CD14-positive monocyte (primary cell): ENCODE measurements around the gene COL25A1. TPM values are rescaled to one million over a fixed set of nuclear protein-coding genes. Genes with fewer than 3 reads are reported as not detected.

ENCODE experiments used
- DNase-seq, 3 donors: peaks; one replicate each; pipeline ENCODE4 v3.0.0-alpha.2; 2011 to 2022
- H2AFZ ChIP-seq: 2 replicates; pipeline ENCODE4 v1.6.0; 2012; ENCODE audit warnings: mild to moderate bottlenecking, low read depth, low read length, inconsistent platforms; ENCODE audit not compliant: insufficient read depth, poor library complexity, severe bottlenecking
- H3K27ac ChIP-seq, 2 donors: 1 replicate in 1 of 2; 2 replicates in 1 of 2; pipeline ENCODE4 v1.5.1; 2012 to 2013; ENCODE audit warnings: low read length in 2 of 2, control low read depth in 1 of 2, inconsistent platforms in 1 of 2, low read depth in 1 of 2, mild to moderate bottlenecking in 1 of 2
- H3K27me3 ChIP-seq, 2 donors: one replicate each; pipeline versions ENCODE4 v1.6.0 to v1.6.1; 2011 to 2013; ENCODE audit warnings: low read length in 2 of 2; ENCODE audit not compliant: control insufficient read depth in 2 of 2, insufficient read depth in 2 of 2
- H3K36me3 ChIP-seq, 2 donors: replicated peaks in 1 of 2; 1 replicate in 1 of 2; 2 replicates in 1 of 2; pipeline versions ENCODE4 v1.5.1 to v1.6.1; 2012 to 2013; ENCODE audit warnings: low read length in 2 of 2, control low read depth in 1 of 2, inconsistent platforms in 1 of 2, mild to moderate bottlenecking in 1 of 2; ENCODE audit not compliant: insufficient read depth in 2 of 2, control insufficient read depth in 1 of 2
- H3K4me1 ChIP-seq, 2 donors: 1 replicate in 1 of 2; 2 replicates in 1 of 2; pipeline versions ENCODE4 v1.5.1 to v1.6.1; 2012 to 2013; ENCODE audit warnings: low read length in 2 of 2, control low read depth in 1 of 2, inconsistent platforms in 1 of 2, mild to moderate bottlenecking in 1 of 2, moderate library complexity in 1 of 2; ENCODE audit not compliant: insufficient read depth in 2 of 2, control insufficient read depth in 1 of 2
- H3K4me2 ChIP-seq: replicated peaks from 2 replicates; pipeline ENCODE3; 2012; ENCODE audit warnings: low read length, moderate library complexity, mild to moderate bottlenecking; ENCODE audit not compliant: poor library complexity, severe bottlenecking; ENCODE audit errors: extremely low read depth
- H3K4me3 ChIP-seq, 3 experiments: fragments of 200-600 bp in 1 of 3; sonication (generic) in 1 of 3; replicated peaks in 1 of 3; 1 replicate in 2 of 3; 2 replicates in 1 of 3; pipeline ENCODE4 v1.5.1; 2011 to 2013; ENCODE audit warnings: low read length in 3 of 3, mild to moderate bottlenecking in 3 of 3, control low read depth in 2 of 3, low read depth in 2 of 3, inconsistent platforms in 1 of 3, moderate library complexity in 1 of 3
- H3K79me2 ChIP-seq: 2 replicates; pipeline ENCODE4 v1.6.0; 2012; ENCODE audit warnings: mild to moderate bottlenecking, control low read depth, inconsistent platforms, low read length, moderate library complexity; ENCODE audit not compliant: insufficient read depth
- H3K9ac ChIP-seq: 2 replicates; pipeline ENCODE4 v1.6.0; 2017; ENCODE audit warnings: low read length, mild to moderate bottlenecking; ENCODE audit not compliant: insufficient read depth, poor library complexity, severe bottlenecking
- H3K9me3 ChIP-seq, 2 donors: replicated peaks in 1 of 2; 1 replicate in 1 of 2; 2 replicates in 1 of 2; pipeline versions ENCODE4 v1.5.1 to v1.6.1; 2012 to 2013; ENCODE audit warnings: low read length in 2 of 2, control low read depth in 1 of 2; ENCODE audit not compliant: control insufficient read depth in 1 of 2, insufficient read depth in 1 of 2
- H4K20me1 ChIP-seq: 2 replicates; pipeline ENCODE4 v1.6.0; 2012; ENCODE audit warnings: mild to moderate bottlenecking, low read length, control low read depth, moderate library complexity; ENCODE audit not compliant: insufficient read depth
- H3K27ac Mint-ChIP-seq, 7 donors: one replicate each; pipeline ENCODE4 v1.8.0; 2020; ENCODE audit warnings: mild to moderate bottlenecking in 7 of 7, mixed read lengths in 7 of 7, moderate library complexity in 6 of 7, inconsistent platforms in 2 of 7
- H3K27me3 Mint-ChIP-seq, 3 donors: one replicate each; pipeline ENCODE4 v1.8.0; 2021 to 2022; ENCODE audit warnings: low read depth in 3 of 3, mild to moderate bottlenecking in 3 of 3, mixed read lengths in 3 of 3, moderate library complexity in 3 of 3, inconsistent platforms in 1 of 3
- H3K36me3 Mint-ChIP-seq, 2 donors: one replicate each; pipeline ENCODE4 v1.8.0; 2020; ENCODE audit warnings: mixed read lengths in 2 of 2, inconsistent platforms in 1 of 2, mild to moderate bottlenecking in 1 of 2
- H3K4me1 Mint-ChIP-seq: one replicate; pipeline ENCODE4 v1.8.0; 2020; ENCODE audit warnings: mild to moderate bottlenecking, mixed read lengths
- H3K4me3 Mint-ChIP-seq, 2 donors: one replicate each; pipeline ENCODE4 v1.8.0; 2020; ENCODE audit warnings: mild to moderate bottlenecking in 2 of 2, mixed read lengths in 2 of 2, moderate library complexity in 1 of 2
- H3K9me3 Mint-ChIP-seq, 7 donors: one replicate each; pipeline ENCODE4 v1.8.0; 2020 to 2022; ENCODE audit warnings: mixed read lengths in 7 of 7, mild to moderate bottlenecking in 6 of 7, moderate library complexity in 6 of 7, inconsistent platforms in 2 of 7
- CTCF ChIP-seq: fragments of 200-600 bp; IDR thresholded peaks from one replicate; pipeline ENCODE4 v1.8.0; 2022; ENCODE audit warnings: antibody characterized with exemption, mild to moderate bottlenecking
- WGBS: methylation state at CpG from one replicate; pipeline ENCODE4 v1.1.5; 2013; ENCODE audit warnings: missing lambda C conversion rate; ENCODE audit not compliant: insufficient coverage; 5-methylcytosine and 5-hydroxymethylcytosine counted together
- intact Hi-C, 2 donors: fragments of 100-400 bp; cut with micrococcal nuclease; formaldehyde crosslinking; loops; one replicate each; pipeline versions ENCODE4 v1.15.0 to v1.15.1; 2023
- polyA plus RNA-seq, 3 donors: library from polyadenylated mRNA; depleted of rRNA in 1 of 3; unstranded in 2 of 3; stranded (reverse) in 1 of 3; fragments of 300-500 nt in 2 of 3; fragments of >200 nt in 1 of 3; fragmentation: Illumina TruSeq in 2 of 3; gene quantifications; 1 replicate in 2 of 3; 2 replicates in 1 of 3; pipeline ENCODE4 v1.2.3, GENCODE V29; 2012 to 2021

The COL25A1 gene
- polyA plus RNA-seq, 3 donors = not detected

- Mint-ChIP-seq H3K4me3 (no peak overlapping the region), H3K27ac (no peak overlapping the region), H3K9me3 (peaks cover 0 to 3% (median 0%) of the 10 kb centered on the region in 7 donors), H3K27me3 (peaks cover 0 to 2% (median 0%) of the 10 kb centered on the region in 3 donors), H3K36me3 (no peaks in the 10 kb centered on the region), H3K4me1 (no peaks in the 10 kb centered on the region)
- H3K27me3 ChIP-seq = no peaks in the 10 kb centered on the region
- H3K4me1 ChIP-seq = no peaks in the 10 kb centered on the region
- H3K4me3 ChIP-seq = no peak overlapping the region
- no peak for DNase-seq
- H3K27ac ChIP-seq = no peak overlapping the region
- H3K79me2 ChIP-seq = no peaks in the 10 kb centered on the region
- no peaks in the 10 kb centered on the region for H3K36me3 ChIP-seq
- no peak for TF ChIP-seq CTCF
- intact Hi-C loops = no loop called here
- H4K20me1 ChIP-seq = no peaks in the 10 kb centered on the region
- no peak overlapping the region for H2AFZ ChIP-seq
- H3K4me2 ChIP-seq = no peak overlapping the region
- H3K9me3 ChIP-seq = no peaks in the 10 kb centered on the region
- H3K9ac ChIP-seq = no peak overlapping the region
Observed at GRCh38 chr4:108930186-108930585, 372.3 kb downstream of the COL25A1 start.

- peaks cover 0 to 2% (median 0%) of the 10 kb centered on the region in 3 donors for H3K27me3 Mint-ChIP-seq
- H3K79me2 ChIP-seq = no peaks in the 10 kb centered on the region
- H3K4me1 Mint-ChIP-seq = peaks cover 5% of the 10 kb centered on the region
- no peaks in the 10 kb centered on the region for H3K36me3 Mint-ChIP-seq
- H3K9me3 ChIP-seq = no peaks in the 10 kb centered on the region
- peaks cover 0 to 2% of the 10 kb centered on the region in 2 donors for H3K4me1 ChIP-seq
- no peak for DNase-seq
- H3K27ac ChIP-seq = no peak overlapping the region
- 90% methylated on average over 2 of the region's 3 CpGs for WGBS
- H4K20me1 ChIP-seq = no peaks in the 10 kb centered on the region
- no peaks in the 10 kb centered on the region for H3K27me3 ChIP-seq
- H3K4me3 ChIP-seq = no peak overlapping the region
- no peak overlapping the region for H2AFZ ChIP-seq
- no peak overlapping the region for H3K4me2 ChIP-seq
- no peaks in the 10 kb centered on the region for H3K36me3 ChIP-seq
- peaks cover 0 to 3% (median 0%) of the 10 kb centered on the region in 7 donors for H3K9me3 Mint-ChIP-seq
- intact Hi-C loops = no loop called here
- TF ChIP-seq CTCF = no peak
- no peak overlapping the region for H3K27ac Mint-ChIP-seq
- no peak overlapping the region for H3K4me3 Mint-ChIP-seq
- H3K9ac ChIP-seq = no peak overlapping the region
Observed at GRCh38 chr4:108926781-108927180, 375.7 kb downstream of the COL25A1 start.
